Activated CD8-positive, alpha-beta T cell treated with anti-CD3 and anti-CD28 coated beads for 36 hours (primary cell): Measurements from ENCODE around the gene LTF. TPM values are rescaled to one million over a fixed set of nuclear protein-coding genes. Genes with fewer than 3 reads are reported as not detected.

ENCODE experiments used
- ATAC-seq: fragments of 200-7000 bp; cut with Tn5 transposase; one replicate; pipeline ENCODE4 v1.10.0; 2021; ENCODE audit warnings: mild to moderate bottlenecking, moderate library complexity
- CTCF ChIA-PET: fragments of 350-600 bp; sonication (Branson Sonifier 250); formaldehyde crosslinking; loops from one replicate; lab custom pipeline; 2021; ENCODE audit warnings: antibody characterized with exemption; lab: Charles Lee
- POLR2A ChIA-PET: fragments of 350-600 bp; sonication (Branson Sonifier 250); formaldehyde crosslinking; loops from one replicate; lab custom pipeline; 2021; ENCODE audit warnings: antibody characterized with exemption; lab: Charles Lee
- DNase-seq: peaks from one replicate; pipeline ENCODE4 v3.0.0-alpha.2; 2020
- H3K27ac Mint-ChIP-seq: one replicate; pipeline ENCODE4 v1.8.0; 2021; ENCODE audit warnings: mild to moderate bottlenecking, mixed read lengths
- H3K27me3 Mint-ChIP-seq: one replicate; pipeline ENCODE4 v1.8.0; 2021; ENCODE audit warnings: mixed read lengths
- H3K36me3 Mint-ChIP-seq: one replicate; pipeline ENCODE4 v1.8.0; 2021; ENCODE audit warnings: low read depth, mixed read lengths
- H3K4me1 Mint-ChIP-seq: one replicate; pipeline ENCODE4 v1.8.0; 2021; ENCODE audit warnings: low read depth, mixed read lengths
- H3K4me3 Mint-ChIP-seq: one replicate; pipeline ENCODE4 v1.8.0; 2021; ENCODE audit warnings: mild to moderate bottlenecking, moderate library complexity, mixed read lengths
- H3K9me3 Mint-ChIP-seq: one replicate; pipeline ENCODE4 v1.8.0; 2021; ENCODE audit warnings: mixed read lengths
- intact Hi-C: fragments of 100-400 bp; cut with micrococcal nuclease; formaldehyde crosslinking; loops from one replicate; pipeline ENCODE4 v1.10.0; 2022
- total RNA-seq, 2 experiments: library from RNA; stranded (reverse); gene quantifications; one replicate each; pipeline ENCODE4 v1.2.3, GENCODE V29; 2021
- TF ChIP-seq, protein P1 (sequence below): fragments of 200-600 bp; IDR thresholded peaks from one replicate; pipeline ENCODE4 v1.8.0; 2022; ENCODE audit warnings: antibody characterized with exemption, mild to moderate bottlenecking

Gene LTF
- total RNA-seq, 2 experiments from 2014 or later, result not detected

DNA sequence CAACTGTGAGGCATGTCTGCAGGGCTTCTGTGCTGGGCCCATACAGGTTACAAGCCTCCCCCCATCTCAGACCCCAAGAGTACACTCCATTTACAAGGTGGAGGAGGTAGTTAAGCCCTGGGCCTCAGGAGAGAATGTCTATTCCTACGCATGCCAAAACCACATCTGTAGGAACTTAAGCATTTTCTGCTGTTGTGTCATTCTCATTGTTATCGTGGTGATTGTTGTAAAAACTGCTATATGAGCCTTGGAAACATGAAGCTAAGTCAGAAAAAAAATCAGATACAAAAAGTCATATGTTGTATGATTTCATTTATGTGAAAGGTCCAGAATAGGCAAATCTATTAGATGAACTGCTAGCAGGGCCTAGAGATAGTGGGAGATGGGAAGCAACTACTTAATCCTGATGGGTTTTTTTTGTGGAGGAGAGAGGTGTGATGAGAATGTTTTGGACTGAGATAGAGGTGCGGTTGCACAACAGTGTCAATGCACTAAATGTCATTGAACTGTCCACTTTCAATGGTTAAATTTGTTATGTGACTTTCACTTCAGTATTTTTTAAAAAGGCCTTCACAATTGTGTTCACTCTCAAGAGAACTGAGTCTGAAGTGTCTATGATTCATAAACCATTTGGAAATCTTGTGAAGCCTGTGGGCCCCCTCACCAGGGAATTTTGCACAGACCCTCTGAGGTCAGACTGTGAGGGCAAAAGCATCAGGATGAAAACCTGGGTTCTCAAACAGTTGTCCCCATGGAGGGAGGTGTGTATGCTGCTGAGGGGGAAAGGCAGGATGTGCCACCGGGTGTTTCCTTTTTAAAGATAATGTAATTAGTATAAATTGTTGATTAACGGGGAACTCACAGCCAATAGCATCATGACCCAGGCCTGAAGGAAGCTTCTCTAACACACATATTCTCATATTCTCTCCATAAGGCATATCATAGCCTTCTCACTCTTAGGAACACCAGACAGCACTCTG, 36.2 kb upstream of the LTF start:
- Mint-ChIP-seq H3K4me3 (no peak overlapping the region), H3K27ac (no peak overlapping the region), H3K9me3 (peaks cover 2% of the 10 kb centered on the region), H3K36me3 (no peaks in the 10 kb centered on the region), H3K4me1 (peaks cover 18% of the 10 kb centered on the region), H3K27me3 (no peaks in the 10 kb centered on the region)
- DNase-seq, result no peak
- CTCF ChIA-PET, result interaction anchor here (0.8 to 8.5 kb wide), 3 partner anchors 13 to 139 kb away, joined by 3 to 76 read pairs (median 6); no protein-coding TSS in a partner anchor
- TF ChIP-seq, protein P1, sequence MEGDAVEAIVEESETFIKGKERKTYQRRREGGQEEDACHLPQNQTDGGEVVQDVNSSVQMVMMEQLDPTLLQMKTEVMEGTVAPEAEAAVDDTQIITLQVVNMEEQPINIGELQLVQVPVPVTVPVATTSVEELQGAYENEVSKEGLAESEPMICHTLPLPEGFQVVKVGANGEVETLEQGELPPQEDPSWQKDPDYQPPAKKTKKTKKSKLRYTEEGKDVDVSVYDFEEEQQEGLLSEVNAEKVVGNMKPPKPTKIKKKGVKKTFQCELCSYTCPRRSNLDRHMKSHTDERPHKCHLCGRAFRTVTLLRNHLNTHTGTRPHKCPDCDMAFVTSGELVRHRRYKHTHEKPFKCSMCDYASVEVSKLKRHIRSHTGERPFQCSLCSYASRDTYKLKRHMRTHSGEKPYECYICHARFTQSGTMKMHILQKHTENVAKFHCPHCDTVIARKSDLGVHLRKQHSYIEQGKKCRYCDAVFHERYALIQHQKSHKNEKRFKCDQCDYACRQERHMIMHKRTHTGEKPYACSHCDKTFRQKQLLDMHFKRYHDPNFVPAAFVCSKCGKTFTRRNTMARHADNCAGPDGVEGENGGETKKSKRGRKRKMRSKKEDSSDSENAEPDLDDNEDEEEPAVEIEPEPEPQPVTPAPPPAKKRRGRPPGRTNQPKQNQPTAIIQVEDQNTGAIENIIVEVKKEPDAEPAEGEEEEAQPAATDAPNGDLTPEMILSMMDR, result no peak
- POLR2A ChIA-PET, result interaction anchor here (0.7 kb wide), 1 partner anchor 16 kb away, joined by 4 read pairs; no protein-coding TSS in a partner anchor
- intact Hi-C loops, result no loop called here
- no peak for ATAC-seq

DNA sequence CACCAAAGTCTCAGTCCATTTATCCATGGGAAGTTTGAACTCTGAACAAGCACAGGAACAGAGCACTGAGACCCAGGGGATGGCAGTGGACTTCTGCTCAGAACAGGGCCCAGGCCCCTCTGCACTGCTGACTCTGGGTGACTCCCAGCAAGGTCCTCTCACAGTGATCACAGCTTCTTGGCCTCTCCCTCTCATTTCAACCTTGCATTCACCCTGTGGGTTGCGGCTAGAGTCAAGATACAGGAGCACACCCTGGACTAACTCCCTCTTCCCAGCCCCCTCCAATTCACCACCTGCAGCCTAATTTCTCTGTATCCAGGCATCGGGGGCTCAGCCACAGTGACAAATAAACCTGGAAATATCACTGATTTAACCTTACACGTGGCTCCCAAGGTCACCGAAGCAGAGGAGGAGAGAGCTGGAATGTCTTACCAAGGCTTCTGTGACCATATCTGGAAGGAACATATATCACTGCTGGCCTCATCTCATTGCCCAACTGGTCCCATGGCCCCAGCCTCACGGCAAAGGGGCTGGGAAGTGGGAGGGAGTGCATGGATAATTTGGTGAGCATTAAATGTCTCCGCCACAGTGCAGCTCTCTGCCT, 34.3 kb upstream of the LTF start:
- ChIA-PET CTCF (interaction anchor here (1.7 to 8.5 kb wide), 4 partner anchors 11 to 131 kb away, joined by 6 to 76 read pairs (median 18); no protein-coding TSS in a partner anchor), POLR2A (interaction anchor here (0.7 to 1.1 kb wide), 2 partner anchors 9 to 40 kb away, joined by 3 to 4 read pairs; no protein-coding TSS in a partner anchor)
- peaks cover 8% of the 10 kb centered on the region for H3K4me1 Mint-ChIP-seq
- intact Hi-C loops, result no loop called here
- H3K9me3 Mint-ChIP-seq, result no peaks in the 10 kb centered on the region
- H3K36me3 Mint-ChIP-seq, result no peaks in the 10 kb centered on the region
- no peak overlapping the region for H3K4me3 Mint-ChIP-seq
- no peak for ATAC-seq
- no peak for DNase-seq
- no peaks in the 10 kb centered on the region for H3K27me3 Mint-ChIP-seq
- TF ChIP-seq, protein P1, result no peak
- no peak overlapping the region for H3K27ac Mint-ChIP-seq

DNA sequence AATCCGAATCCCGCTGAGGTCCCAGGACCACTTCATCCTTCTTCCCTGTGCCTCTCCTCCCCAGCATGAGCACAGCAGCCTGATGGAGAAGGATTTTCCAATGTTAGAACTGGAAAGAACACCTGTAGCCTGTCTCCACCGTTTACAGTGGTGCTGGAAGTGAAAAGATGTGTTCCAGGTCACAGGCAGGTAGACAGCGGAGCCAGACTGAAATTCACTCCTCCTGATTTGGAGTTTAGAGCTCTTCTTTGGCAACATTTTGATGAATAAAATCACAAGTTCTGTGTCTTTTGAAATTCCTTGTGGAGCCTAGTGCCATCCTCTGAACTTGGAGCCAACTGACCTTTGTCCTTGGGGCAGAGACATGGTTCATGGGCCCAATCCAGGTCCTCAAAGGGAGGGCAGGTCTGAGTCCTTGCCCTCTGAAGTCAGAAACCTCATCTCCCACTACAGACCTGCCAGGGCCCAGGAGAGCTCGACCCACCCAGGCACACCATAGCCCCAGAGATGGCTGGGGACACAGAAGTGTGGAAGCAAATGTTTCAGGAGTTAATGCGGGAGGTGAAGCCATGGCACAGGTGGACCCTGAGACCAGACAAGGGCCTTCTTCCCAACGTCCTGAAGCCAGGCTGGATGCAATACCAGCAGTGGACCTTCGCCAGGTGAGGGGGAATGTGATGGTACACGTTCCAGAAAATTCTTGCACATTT, 33.0 kb upstream of the LTF start, which contains the start of gene RTP3:
Gene RTP3 (plus strand): TSS at position 421 of the 710 bp plus-strand sequence. CDS start 87 bp downstream, at position 508.
- ChIA-PET POLR2A (no interaction called here), CTCF (interaction anchor here (1.1 to 8.5 kb wide), 6 partner anchors 9 to 132 kb away, joined by 3 to 76 read pairs (median 12); no protein-coding TSS in a partner anchor)
- no peak for ATAC-seq
- Mint-ChIP-seq H3K4me3 (no peak within 1 kb of the TSS), H3K36me3 (no peaks in the 10 kb centered on the region), H3K4me1 (peaks cover 6% of the 10 kb centered on the region), H3K27ac (no peak within 1 kb of the TSS), H3K9me3 (no peaks in the 10 kb centered on the region), H3K27me3 (no peaks in the 10 kb centered on the region)
- intact Hi-C loops, result no loop called here
- DNase-seq, result no peak
- TF ChIP-seq, protein P1, result no peak

GRCh38 chr3:46496746-46497555, 32.2 kb upstream of the LTF start:
- Mint-ChIP-seq H3K4me3 (no peak overlapping the region), H3K36me3 (no peaks in the 10 kb centered on the region), H3K27ac (no peak overlapping the region), H3K9me3 (no peaks in the 10 kb centered on the region), H3K27me3 (no peaks in the 10 kb centered on the region), H3K4me1 (peaks cover 6% of the 10 kb centered on the region)
- ATAC-seq (peak; percentile 37), DNase-seq (peak; percentile 76)
- TF ChIP-seq, protein P1, result peak; percentile 36
- CTCF ChIA-PET, result interaction anchor here (1.0 to 8.5 kb wide), 9 partner anchors 9 to 133 kb away, joined by 3 to 76 read pairs (median 4); no protein-coding TSS in a partner anchor
- POLR2A ChIA-PET, result no interaction called here
- intact Hi-C loops, result no loop called here
